IPS-15b (cell line): Measurements from ENCODE around the gene UBN1.

ENCODE experiments used
- H3K27me3 ChIP-seq: one replicate; pipeline ENCODE4 v1.6.1; 2013; ENCODE audit warnings: low read length; ENCODE audit not compliant: control insufficient read depth, insufficient read depth
- H3K36me3 ChIP-seq: one replicate; pipeline ENCODE4 v1.6.1; 2013; ENCODE audit warnings: low read length; ENCODE audit not compliant: control insufficient read depth, insufficient read depth
- H3K4me1 ChIP-seq: one replicate; pipeline ENCODE4 v1.6.1; 2013; ENCODE audit warnings: mild to moderate bottlenecking, low read length; ENCODE audit not compliant: control insufficient read depth, insufficient read depth
- H3K4me3 ChIP-seq: one replicate; pipeline ENCODE4 v1.5.1; 2013; ENCODE audit warnings: low read depth, low read length
- H3K9ac ChIP-seq: one replicate; pipeline ENCODE4 v1.6.1; 2013; ENCODE audit warnings: low read depth, mild to moderate bottlenecking, low read length
- H3K9me3 ChIP-seq: one replicate; pipeline ENCODE4 v1.6.1; 2013; ENCODE audit warnings: mild to moderate bottlenecking, low read length; ENCODE audit not compliant: control insufficient read depth, insufficient read depth

Gene UBN1

DNA sequence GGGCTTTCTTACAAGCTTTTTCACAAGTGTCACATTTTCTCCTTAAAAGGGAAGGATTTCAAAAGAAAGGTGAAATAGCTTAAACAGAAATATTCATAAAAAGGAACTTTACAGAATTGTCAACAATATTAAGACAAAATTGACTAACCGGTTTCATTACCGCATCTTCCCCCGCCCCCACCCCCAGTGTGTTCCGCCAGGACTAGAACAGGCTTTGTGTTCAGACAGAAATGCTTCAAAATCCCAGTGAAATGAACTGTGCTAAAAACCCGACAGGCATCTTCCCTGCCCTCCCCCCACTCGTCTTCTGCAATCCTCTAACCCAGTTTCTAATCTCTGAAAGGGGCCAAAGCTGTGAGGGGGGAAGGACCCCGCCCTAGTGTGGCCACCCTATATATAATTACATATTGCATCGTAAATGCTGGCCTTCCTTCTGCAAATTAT, 43.9 kb upstream of the UBN1 start:
- Histone ChIP-seq H3K27me3 (no peaks in the 10 kb centered on the region), H3K4me3 (peak overlapping the region; percentile 63), H3K9me3 (no peaks in the 10 kb centered on the region), H3K36me3 (peaks cover 38% of the 10 kb centered on the region), H3K9ac (no peak overlapping the region), H3K4me1 (no peaks in the 10 kb centered on the region)

GRCh38 chr16:4803898-4804762, 43.2 kb upstream of the UBN1 start:
- H3K9me3 ChIP-seq = no peaks in the 10 kb centered on the region
- H3K36me3 ChIP-seq = peaks cover 36% of the 10 kb centered on the region
- no peaks in the 10 kb centered on the region for H3K4me1 ChIP-seq

DNA sequence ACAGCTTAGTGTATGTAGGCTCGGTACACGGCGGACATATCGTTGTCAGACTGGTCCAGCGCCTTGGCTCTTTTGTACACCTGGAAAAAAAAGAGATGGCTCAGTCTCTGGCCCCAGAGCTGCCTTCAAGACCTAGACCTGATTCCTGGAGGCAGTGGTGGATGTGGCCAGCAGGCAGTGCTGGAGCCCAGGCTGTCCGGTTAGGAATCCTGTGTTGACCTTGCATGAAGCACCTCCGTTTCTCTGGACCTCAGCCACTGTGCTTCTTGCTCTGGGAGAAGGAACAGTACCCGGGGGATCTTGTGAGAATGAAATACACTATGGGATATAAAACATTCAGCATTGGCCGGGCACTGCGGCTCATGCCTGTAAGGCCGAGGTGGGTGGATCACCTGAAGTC, 42.0 kb upstream of the UBN1 start:
- Histone ChIP-seq H3K4me1 (no peaks in the 10 kb centered on the region), H3K36me3 (peaks cover 29% of the 10 kb centered on the region), H3K4me3 (no peak overlapping the region), H3K27me3 (no peaks in the 10 kb centered on the region), H3K9ac (no peak overlapping the region), H3K9me3 (no peaks in the 10 kb centered on the region)

More at GRCh38 chr16:4803898-4804762, 43.2 kb upstream of the UBN1 start:
- H3K27me3 ChIP-seq = no peaks in the 10 kb centered on the region
- no peak overlapping the region for H3K4me3 ChIP-seq
- H3K9ac ChIP-seq = no peak overlapping the region

- no peaks in the 10 kb centered on the region for H3K4me1 ChIP-seq
- no peaks in the 10 kb centered on the region for H3K27me3 ChIP-seq
- no peak overlapping the region for H3K4me3 ChIP-seq
- H3K9me3 ChIP-seq = no peaks in the 10 kb centered on the region
- peaks cover 30% of the 10 kb centered on the region for H3K36me3 ChIP-seq
- no peak overlapping the region for H3K9ac ChIP-seq
Measured at GRCh38 chr16:4806280-4806679, 41.0 kb upstream of the UBN1 start.

DNA sequence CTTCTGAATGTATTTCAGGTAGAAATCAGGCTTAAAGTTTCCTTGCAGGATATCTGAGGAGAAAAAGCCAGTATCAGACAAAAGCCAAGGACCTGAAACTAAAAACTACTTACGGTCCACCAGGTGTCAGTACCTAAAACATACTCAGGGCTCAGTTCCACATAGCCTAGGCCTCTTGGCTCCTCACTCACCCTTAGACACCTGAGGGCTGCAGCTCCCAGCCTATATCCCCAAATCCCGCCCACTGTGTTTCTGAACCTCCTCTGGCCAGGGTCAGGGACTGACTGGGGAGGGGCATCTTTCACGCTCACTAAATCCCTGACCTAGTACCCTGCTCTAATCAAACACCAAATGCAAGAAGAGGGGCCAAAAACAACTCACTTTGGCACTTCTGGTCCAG, 36.0 kb upstream of the UBN1 start:
- H3K36me3 ChIP-seq = peaks cover 40% of the 10 kb centered on the region

GRCh38 chr16:4811773-4812172, 35.5 kb upstream of the UBN1 start:
- H3K4me3 ChIP-seq = no peak overlapping the region
- no peaks in the 10 kb centered on the region for H3K9me3 ChIP-seq
- H3K9ac ChIP-seq = no peak overlapping the region
- H3K4me1 ChIP-seq = no peaks in the 10 kb centered on the region
- H3K27me3 ChIP-seq = no peaks in the 10 kb centered on the region
- H3K36me3 ChIP-seq = peaks cover 36% of the 10 kb centered on the region

More for the DNA sequence above, 36.0 kb upstream of the UBN1 start:
- no peaks in the 10 kb centered on the region for H3K9me3 ChIP-seq
- no peaks in the 10 kb centered on the region for H3K4me1 ChIP-seq
- H3K27me3 ChIP-seq = no peaks in the 10 kb centered on the region
- no peak overlapping the region for H3K4me3 ChIP-seq
- H3K9ac ChIP-seq = no peak overlapping the region

GRCh38 chr16:4813251-4814003, 33.9 kb upstream of the UBN1 start:
- H3K9me3 ChIP-seq = no peaks in the 10 kb centered on the region
- H3K4me1 ChIP-seq = no peaks in the 10 kb centered on the region
- H3K36me3 ChIP-seq = peaks cover 38% of the 10 kb centered on the region
- H3K27me3 ChIP-seq = no peaks in the 10 kb centered on the region
- no peak overlapping the region for H3K9ac ChIP-seq
- H3K4me3 ChIP-seq = no peak overlapping the region

DNA sequence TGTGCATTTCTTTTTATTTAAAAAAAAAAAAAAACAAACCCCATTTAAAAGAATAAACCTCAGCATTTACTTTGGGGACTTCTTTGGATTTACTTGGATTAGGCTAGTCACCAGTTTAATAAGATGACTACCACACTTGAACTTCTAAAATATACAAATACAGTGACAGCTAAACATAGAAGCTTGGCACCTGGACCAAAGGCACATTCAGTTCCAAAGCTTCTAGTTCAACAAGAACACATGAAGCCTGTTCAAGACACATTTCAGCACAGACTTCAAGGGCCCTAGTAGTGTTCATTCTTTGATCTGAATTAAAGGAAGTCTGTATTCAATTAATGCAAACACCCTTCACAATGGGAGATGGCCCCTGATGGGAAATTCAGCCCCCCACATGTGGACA, 33.2 kb upstream of the UBN1 start:
- Histone ChIP-seq H3K9me3 (no peaks in the 10 kb centered on the region), H3K27me3 (no peaks in the 10 kb centered on the region), H3K9ac (no peak overlapping the region), H3K4me1 (no peaks in the 10 kb centered on the region), H3K4me3 (no peak overlapping the region), H3K36me3 (peaks cover 34% of the 10 kb centered on the region)

DNA sequence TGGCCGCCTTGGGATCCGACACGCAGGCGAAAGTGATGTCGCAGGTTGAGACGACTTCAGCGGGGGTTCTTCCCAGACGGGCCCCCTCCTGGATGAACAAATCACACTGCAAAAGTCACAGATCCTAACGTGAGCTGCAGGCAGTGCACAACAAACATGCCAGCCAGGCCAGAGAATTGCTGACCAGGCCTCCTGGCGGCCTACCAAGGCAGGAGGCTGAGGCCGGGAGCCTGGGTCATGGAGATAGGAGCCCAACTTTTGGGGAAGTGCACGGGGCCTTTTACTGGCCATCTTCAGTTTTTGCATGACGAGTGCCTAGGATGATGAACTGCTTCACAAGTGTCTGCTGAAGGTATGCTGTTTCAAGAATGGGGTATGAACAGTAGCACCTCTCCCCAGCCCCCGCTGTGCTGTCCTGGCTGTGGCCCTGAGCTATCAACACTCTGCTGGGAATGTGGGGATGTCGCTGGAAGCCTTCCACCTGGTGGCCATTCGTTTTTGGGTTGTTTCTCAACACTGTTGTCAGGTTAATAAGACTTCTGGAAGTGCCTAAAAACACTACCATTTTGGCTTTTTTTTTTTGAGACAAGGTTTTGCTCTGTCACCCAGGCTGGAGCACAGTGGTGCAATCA, 32.6 kb upstream of the UBN1 start:
- no peaks in the 10 kb centered on the region for H3K9me3 ChIP-seq
- no peaks in the 10 kb centered on the region for H3K4me1 ChIP-seq
- no peak overlapping the region for H3K9ac ChIP-seq
- peaks cover 34% of the 10 kb centered on the region for H3K36me3 ChIP-seq
- H3K27me3 ChIP-seq = no peaks in the 10 kb centered on the region
- H3K4me3 ChIP-seq = no peak overlapping the region

DNA sequence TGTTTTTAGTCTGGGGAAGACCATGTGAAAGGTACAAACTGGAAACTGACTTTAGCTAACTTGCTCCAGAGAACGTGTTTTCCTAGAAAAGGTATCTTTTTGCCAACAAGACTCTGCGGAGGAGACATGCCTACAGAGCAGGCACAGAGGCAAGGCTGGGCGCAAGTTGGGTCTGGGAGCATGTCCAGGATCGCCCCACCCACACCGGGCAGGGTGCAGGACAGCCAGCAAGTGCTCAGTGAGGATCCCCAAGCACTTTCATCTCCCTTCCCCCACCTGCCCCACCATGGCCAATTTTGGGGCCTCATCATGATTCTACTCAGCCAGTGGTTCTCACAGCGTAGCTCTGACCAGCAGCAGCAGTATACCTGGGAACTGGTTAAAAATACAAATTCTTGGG, 26.6 kb upstream of the UBN1 start:
- no peak overlapping the region for H3K4me3 ChIP-seq
- H3K27me3 ChIP-seq = no peaks in the 10 kb centered on the region
- H3K4me1 ChIP-seq = no peaks in the 10 kb centered on the region
- peaks cover 41% of the 10 kb centered on the region for H3K36me3 ChIP-seq
- H3K9me3 ChIP-seq = no peaks in the 10 kb centered on the region
- H3K9ac ChIP-seq = no peak overlapping the region

DNA sequence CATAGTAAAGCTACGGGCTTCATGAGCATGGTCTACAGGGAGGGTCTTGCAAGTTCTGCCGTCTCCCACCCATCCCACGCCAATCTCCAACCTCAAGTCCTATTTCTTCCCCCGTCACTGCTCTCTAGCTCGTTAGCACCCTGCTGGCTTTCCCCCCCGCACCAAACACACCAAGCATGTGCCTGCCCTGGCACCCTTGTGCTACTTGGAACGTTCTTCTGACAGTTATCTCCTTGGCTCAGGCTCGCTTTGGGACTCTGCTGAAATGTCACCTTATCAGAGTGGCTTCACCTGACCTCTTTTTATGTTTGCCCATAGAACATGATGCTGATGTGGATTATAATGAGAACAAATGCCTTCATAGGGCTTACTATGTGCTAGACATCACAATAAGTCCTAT, 22.1 kb upstream of the UBN1 start:
- Histone ChIP-seq H3K9me3 (no peaks in the 10 kb centered on the region), H3K36me3 (peaks cover 45% of the 10 kb centered on the region), H3K27me3 (no peaks in the 10 kb centered on the region), H3K9ac (no peak overlapping the region), H3K4me3 (no peak overlapping the region), H3K4me1 (no peaks in the 10 kb centered on the region)
